GM19328 (cell line): Measurements from ENCODE around the gene SLC20A1.

ENCODE experiments used
- ATAC-seq: cut with Tn5 transposase; IDR thresholded peaks from one replicate; pipeline ENCODE4 v1.9.1; 2021; ENCODE audit warnings: mild to moderate bottlenecking, moderate library complexity; ENCODE audit not compliant: unreplicated experiment

The SLC20A1 gene

DNA sequence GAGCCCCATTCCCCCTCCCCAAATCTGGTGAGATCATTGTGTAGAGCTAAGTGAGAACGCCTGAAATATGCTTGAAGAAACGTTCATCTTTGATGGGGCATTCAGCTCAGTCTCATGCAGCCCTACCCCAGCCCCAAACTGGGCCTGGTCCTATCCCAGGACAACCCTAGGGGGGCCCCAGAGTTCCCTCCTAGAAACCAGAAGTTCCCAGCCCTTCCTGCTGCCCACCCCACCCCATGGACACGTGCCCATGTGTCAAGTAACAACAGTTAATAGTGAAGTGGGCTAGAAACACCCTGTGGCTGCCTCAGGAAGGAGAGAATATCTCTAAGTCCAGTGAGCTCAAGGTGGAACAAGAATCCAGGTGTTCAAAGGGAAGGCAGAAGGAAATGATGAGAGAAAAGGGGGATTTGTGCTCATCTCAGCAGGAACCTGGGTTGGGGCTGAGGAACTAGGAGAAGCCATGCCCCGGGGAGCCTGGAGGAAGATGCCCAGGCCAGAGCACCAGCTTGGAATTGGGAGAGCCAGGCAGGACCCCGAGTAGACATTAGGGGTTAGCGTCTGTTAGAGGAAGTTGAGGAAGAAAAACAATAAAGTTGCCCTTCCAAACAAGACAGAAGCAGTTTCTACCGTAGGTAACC is 20.1 kb upstream of the SLC20A1 start:
- no peak for ATAC-seq

DNA sequence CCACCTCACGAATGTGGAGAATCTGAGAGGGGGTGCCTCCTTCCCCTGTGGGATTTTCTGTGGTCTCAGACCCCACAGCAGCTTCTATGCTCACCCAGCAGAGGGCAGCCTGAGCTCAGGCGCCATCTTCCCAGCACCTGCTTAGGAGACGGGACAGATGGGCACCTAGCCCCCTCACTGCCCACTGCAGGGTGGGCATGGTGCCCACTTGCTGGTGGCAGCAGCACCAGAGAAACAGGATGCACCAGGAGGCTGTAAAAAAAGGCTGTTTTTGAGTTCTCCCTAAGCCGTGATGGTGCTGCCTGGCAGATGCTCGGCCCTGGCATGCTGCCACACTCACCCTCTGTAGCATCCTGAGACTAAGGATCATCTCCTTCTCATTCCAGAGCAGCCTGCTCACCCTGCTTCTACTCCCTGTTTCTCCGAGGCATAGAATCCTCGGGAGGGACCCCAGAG is 19.1 kb upstream of the SLC20A1 start:
- no peak for ATAC-seq

DNA sequence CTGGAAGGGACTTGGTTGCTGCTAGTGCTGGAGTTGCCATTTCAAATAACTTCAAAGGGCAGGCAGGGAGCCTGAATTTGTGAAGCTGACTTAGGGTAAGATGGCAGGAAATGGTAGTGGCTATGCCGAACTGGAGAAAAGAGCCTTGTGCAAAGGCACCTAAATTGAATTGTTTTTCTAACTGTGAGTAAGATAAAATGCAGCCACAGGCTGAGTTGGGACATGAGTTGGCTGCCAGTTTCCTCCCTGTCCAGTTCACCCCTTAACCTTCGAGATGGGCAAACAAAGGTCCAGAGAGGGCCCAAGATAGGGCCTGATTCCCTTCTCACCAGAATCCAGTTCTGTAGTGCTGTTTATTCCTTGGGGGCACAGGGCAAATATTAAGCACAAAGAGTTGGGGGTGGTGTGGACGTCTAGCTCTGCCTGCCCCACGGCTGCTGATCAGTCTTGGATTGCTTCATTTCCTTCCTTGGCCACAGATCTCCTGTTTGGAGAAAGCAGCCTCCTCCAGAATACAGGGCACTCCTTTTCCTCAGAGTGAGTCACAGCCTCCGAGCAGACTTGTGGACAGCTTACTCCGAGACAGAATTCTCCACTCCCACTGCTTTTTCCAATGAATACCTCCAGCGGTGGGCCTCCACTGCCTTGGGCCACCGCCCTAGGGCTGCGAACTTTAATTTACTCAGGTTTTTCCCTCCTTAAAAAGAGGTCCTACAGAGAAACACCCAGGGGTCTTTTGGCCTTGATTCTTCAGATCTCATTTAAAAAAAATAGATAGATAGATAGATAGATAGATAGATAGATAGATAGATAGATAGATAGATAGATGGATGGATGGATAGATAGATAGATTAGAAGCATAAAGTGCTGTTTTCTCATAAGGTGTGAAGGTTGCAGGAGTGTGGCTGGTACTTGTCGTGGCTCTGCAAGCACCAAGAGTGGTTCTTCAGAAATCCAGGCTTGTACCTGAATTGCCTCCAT is 18.4 kb upstream of the SLC20A1 start:
- no peak for ATAC-seq

DNA sequence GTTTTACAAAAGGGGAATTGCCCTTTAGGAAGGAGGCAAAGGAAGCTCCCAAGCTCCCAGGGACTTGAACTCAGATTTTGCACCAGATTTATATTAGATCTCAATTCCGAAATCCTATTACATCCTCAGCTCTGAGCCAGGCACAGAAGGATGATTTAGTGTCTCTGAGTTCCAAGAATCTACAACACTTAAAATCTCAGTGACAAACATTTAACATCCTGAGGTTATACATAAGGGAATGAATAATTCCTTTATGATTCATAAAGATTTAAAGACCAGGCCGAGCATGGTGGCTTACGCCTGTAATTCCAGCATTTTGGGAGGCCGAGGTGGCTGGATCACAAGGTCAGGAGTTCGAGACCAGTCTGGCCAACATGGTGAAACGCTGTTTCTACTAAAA is 16.5 kb upstream of the SLC20A1 start:
- ATAC-seq: no peak

DNA sequence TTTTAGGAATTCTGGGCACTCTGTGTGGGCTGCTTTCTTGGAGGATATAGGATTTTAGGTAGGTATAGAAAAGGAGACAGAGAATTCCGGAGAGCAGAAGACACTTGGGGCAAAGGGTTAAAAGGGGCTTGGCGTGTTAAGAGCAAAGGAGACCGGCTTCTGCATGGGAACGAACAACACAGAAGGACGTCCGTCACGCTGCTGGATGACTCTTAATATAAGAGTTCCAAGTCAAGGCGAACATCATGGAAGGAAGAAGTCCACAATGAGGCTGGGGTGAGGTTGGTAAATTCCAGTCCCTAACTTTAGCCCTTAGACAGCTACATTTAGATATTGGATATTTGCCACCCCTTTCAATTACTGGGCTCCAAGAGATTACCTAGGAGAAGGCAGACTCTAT is 15.9 kb upstream of the SLC20A1 start:
- ATAC-seq: no peak

DNA sequence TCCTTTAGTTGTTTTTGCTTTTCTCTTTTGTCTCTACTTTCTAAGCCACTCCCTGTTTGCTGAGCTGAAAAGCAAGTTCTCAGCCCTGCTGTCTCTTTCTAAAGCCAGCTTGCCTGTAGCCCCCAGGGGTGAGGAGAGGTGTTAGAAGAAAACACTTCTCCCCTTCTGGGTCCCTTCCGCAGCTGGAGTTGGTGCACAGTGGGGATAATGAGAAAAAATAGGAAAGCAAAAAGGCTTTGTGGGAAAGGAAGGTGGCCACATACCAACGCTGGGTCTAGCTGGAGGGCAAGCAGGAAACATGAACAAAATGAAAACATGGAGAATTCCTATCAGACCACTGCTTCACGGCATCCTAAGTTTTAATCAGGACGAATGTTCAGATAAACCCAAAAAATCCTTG is 15.5 kb upstream of the SLC20A1 start:
- ATAC-seq: no peak

DNA sequence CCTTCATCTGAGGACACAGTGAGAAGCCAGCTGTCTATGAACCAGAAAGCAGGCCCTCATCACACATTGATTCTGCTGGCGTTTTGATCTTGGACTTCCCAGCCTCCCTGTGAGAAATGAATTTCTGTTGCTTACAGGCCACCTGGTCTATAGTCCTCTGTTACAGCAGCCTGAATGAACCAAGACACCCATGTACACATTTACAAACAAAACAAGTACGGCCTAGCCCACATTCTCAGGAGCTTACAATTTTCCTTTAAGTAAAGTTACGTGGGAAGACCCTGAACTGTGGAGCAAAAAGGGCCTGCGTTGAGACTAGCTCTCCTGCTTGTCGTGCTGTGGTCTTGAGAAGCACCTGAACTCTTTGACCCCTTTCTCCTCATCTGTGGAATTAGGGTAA is 12.0 kb upstream of the SLC20A1 start:
- ATAC-seq: no peak

DNA sequence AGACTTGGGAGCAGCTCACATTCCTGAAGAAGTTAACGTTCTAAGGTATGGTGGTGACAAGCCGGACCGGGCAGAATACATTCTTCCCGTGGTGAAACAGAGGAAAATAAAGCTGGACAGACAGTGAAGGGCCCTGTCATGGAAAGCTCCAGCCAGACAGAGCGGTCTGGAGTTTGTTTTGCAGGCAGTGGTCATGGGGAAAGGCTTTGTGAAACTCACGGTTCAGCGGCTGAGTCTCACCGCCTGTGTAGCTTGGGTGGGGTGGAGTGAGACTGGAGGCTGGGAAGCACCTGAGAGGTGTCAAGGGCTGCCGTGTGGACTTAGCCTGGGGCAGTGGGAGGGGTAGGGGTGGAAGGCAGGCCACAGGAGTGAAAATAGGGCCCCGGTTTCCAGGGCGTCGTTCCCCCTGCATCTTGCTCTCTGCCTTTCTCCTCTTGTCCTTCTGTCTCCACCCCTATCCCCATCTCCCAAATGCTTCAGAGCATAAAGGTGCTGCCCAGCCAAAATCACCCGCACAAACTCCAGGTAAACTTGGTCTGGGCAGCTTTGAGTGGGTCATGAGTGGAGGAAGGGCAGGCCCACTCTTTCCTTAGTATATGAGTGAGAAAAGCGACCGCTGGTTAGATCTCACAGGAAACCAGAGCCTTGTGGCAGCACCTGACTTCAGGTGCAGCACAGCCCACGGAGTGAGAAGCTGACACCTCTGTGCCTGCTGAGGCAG is 11.4 kb upstream of the SLC20A1 start:
- ATAC-seq: no peak

DNA sequence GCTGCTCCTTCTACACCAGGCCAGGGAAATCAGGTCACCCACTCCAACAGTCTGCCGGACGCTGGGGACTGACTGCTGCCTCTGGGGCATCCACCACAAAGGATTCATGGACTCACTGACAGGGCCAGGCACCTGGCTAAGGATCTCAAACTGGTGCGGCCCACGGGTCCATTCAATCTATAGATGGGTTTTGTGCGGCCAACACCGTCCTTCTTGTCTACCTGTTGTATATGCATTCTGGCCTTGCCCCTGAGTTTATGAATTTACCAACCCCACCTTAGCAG is 10.9 kb upstream of the SLC20A1 start:
- ATAC-seq: no peak

DNA sequence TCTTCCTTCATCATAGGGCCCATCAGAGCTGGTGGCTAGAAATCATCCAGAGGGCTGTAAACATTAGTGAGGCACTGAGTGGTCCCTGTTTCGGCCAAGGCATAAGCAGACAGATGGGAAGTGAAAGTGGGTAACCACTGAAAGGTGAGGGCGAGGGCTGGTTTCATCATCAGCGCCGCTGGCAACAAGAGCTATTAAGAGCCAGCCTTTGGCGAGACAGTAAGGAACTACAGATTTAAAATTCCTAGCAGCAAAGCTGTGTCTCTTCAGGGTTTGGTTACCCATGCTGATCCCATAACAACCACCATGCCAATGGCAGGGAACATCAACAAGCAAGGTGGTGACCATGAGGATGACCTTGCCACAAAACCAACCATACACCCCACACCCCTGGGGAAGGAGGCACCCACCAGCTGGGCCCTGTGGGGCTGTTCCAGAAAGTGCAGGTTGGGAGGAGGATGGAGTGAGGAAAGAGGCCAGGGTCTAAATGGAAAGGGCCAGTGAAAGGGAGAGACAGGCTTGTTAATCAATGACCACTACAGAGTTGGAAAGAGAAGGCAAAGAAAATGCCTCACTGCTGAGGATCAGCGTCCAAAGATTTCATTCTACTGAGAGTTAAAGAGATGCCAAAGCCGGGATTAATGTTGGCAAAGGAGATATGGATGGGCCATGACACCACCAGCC is 9.0 kb upstream of the SLC20A1 start:
- ATAC-seq: no peak

DNA sequence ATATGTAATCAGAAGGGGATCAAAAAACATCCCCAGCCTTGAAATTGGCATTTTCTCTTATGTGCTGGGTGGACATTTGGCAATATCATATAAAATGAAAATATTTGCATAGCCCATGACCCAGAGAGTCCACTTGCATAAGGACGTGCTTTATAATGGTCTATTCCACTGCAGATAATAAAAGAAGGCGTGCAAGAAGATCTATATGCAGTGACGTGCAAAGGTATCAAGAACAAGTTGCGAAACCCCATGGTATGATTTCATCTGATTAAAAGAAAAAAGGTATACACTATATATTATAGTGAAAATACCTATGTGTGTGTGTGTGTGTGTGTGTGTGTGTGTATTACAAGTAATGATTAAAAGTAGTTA is 8.5 kb upstream of the SLC20A1 start:
- no peak for ATAC-seq

DNA sequence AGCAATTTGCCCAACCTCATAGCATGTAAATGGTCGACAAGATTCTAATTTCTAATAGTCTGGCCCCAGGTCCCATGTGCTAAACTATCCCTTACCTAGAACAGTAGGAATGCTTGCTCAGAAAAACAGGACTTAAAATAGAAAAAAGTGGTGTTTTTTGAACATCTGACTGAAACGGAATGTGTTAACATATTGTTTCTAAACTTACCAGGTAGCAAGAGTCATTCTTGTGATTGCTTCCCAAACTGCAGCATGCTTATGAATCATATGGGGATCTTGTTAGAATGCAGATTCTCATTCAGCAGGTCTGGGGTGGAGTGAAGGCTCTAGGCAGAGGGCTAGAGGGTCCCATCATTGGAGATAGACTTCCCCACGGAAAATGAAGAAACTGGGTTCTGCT is 5.8 kb upstream of the SLC20A1 start:
- ATAC-seq: no peak

DNA sequence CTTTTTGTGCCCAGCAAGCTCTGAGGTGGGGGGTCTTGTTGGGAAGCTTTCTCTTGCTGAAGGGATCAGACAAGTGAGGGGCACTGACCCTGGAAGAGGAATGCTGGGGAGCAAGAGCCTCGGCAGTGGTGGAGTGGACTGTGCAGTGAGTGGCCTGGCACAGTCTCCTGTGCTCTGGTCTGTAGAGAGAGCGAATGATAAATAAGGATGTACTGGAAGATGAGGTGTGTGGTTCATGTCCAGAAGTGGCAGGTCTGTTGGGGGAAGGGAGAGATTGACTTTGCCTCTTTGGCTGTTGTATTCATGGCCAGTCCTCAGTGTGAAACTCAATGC is 5.3 kb upstream of the SLC20A1 start:
- no peak for ATAC-seq

DNA sequence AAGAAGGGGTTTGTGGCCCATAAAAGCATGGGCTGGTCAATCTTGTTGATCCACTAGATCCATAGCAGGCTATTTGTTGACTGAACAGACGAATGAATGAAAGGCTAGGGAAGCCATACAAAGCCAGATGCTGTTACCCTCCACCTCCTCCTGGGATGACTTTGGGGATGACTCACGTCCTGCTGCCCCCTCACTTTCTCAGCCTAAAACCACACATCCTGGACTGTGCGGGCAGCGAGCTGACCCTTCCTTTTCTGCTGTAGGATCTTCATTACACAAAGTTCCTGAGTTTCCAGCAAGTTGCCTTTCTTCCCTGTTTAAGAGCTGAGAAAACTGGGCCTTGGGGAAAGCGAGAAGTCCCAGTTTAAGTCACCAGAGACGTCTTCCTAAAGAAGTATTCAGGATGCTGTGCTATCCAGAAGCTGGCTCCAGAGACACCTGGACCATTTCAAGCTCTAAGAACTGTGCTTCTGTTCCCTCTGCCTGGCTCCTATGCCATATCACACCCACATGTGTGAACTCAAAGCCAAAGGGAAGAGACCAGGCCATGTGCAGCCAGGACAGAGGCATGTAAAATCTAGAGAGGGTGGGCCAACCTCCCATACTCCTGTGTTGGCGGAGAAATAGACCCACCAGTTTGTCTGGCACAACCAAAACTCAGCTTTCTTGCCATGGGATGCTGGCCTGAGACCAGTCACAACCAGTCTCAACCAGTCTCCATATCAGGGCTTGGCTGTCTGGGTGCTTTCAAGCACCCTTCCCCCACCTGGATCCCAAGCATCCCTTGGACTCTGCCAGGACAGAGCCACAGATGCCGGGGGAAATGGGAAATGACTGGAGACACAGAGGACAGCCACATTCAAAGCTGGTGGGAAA is 4.7 kb upstream of the SLC20A1 start:
- ATAC-seq: no peak

DNA sequence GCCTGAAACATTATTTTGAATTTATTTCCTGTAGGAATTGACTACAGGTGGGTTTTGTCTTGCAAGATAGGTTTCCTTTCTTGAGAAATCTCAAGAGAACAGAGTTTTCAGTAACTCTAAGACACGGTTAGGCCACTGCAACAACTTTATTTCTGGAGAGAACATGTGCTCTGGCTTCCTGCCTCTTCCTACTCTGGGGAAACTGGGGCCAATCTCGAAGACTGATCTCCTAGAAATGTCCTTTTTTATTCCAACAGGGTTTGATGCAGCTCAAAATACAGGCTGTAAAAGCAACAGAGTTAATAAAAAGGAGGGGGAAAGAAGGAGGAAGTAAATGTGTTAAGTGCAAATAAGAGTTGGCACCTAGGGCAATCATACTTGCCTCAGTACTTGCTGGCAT is 4.0 kb upstream of the SLC20A1 start:
- ATAC-seq: no peak

DNA sequence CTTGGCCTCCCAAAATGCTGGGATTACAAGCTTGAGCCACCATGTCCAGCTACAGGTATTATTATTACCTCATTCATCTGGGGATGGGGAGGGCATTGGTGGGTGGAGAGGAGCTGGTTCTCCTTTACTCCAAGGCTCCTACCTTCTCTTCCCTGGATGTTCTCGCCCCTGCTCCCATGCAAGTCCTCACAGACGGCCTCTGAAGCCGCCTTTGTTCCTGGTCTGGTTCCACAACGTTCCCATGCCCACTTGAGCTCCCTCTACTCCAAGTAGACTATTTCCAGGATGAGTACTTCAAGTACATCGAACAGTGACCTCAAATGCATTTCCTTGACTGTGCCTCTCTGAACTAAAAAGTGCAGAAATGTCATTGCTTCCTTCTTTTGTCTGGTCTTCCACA is 3.2 kb upstream of the SLC20A1 start:
- no peak for ATAC-seq

DNA sequence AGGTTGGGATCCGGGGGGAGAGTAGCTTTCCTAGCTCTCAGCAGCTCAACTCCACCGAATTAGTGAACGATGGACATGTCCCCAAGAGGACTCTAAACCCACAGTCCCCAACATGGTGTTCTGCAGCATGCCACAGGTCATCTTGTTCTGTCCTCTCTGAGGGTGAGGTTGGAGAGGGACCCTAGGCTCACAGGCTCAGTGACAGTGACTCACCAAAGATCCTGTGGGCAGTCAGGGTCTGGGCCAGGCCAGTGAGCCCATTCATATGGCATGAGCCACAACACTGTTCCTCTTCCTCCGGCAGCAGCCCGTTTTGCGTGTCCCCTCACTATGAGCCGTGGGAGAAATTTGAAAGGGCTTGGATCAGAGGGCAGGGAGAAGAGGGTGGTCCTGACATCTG is 2.8 kb upstream of the SLC20A1 start:
- ATAC-seq: no peak

DNA sequence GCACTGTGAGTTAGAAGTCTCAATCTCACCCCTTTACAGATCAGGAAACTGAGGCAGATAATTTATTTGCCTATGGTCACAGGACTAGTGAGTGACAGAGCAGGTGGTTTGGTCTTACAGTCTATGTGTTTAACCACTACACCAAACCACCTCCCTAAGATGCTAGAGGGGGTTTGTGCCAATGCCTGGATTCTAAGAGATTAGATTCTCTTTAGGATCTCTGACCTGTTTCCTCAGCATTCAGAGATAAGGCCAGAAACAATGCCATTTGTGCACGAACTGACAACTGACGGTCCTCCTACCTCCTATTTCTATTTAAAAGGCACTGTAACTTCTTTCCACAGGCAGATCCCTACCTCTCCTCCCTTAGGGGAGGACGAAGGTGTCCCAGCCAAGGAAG is 2.3 kb upstream of the SLC20A1 start:
- ATAC-seq: no peak

DNA sequence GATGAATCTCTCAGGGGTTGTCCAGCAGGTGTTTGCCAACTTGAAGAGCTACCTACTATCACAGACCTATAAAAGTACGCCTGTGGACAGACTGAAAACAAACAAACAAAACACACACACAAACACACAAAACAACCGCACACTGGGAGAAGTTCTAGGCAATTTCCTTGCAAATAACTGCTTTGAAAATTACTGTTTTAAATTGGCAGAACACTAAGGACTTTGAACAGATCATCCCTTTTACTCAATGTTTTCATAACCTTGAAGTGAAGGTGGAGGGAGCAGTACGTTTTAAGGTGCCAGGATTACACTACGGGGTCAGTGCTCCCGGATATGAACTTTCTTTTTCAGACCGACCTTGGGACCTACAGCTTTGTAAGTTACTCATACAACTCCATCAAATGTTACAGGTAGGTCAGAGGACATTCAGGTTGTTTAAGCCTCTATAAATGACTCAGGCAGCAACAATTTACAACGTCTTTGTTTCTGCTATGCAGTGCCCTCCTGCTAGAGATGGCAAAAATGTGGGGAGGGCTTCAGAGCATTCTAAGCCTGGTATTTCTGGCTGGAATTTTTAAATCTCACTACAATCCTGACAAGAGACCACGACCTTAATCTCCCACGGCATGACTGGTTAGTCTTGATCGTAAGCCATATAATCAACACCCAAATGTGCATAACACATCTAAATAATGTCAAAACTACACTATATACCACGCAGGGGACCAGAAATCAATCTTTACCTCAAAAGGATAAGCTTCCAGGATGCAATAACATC is 1.4 kb upstream of the SLC20A1 start:
- ATAC-seq: no peak

DNA sequence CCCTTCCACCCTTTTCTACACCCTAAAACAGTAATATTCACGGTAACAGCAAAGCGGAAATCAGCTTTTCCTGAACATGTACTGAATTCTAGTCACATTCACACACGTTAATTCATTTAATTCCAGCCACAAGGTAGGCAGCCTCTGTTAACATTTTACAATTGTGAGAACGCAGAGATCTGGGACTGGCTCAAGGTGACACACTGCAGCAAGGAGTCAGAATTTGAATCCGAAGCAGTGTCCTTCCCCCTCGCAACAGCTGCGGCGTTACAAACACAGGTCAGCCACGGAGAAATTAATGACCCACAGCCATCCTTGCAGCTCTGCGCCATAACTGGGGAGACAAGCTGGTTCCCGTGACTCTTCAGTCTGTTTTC is 818 bp upstream of the SLC20A1 start:
- peak; percentile 0 for ATAC-seq
